ENCODE data around the gene DPCD.

- TF ChIP-seq CTCF (IDR thresholded peaks at IDR 0.05) (no peak), POLR2A (IDR thresholded peaks at IDR 0.05) (no peak)
Measured at GRCh38 chr10:101558204-101558603, 29.9 kb upstream of the DPCD start.

All from breast epithelium (tissue), 3 donors.